ENCODE data around the gene CBFA2T2.

Gene CBFA2T2

GRCh38 chr20:33656010-33656782 is 166.3 kb downstream of the CBFA2T2 start:
- H3K36me3 ChIP-seq (ENCODE audit: insufficient read depth, low read length) = peaks cover 3% of the 10 kb centered on the region; the same call in 1 of the 2 replicates
- no peaks in the 10 kb centered on the region for H3K4me1 ChIP-seq (ENCODE audit: insufficient read depth, low read length)
- no peak overlapping the region for H3K9ac ChIP-seq (ENCODE audit: low read depth, low read length)
- H3K79me2 ChIP-seq (ENCODE audit: insufficient read depth, low read length) = no peaks in the 10 kb centered on the region
- no peak overlapping the region for H3K4me3 ChIP-seq (ENCODE audit: low read depth in 1 of 2, low read length in 2 of 2)
- no peak overlapping the region for H3K4me2 ChIP-seq (ENCODE audit: insufficient read depth, low read length)
- H3K27ac ChIP-seq (ENCODE audit: low read length) = no peak overlapping the region
- H3K9me3 ChIP-seq (ENCODE audit: insufficient read depth, low read length, severe bottlenecking) = no peaks in the 10 kb centered on the region
- H4K20me1 ChIP-seq (ENCODE audit: insufficient read depth, low read length) = no peaks in the 10 kb centered on the region
- DNase-seq = no peak
- no peak overlapping the region for H2AFZ ChIP-seq (ENCODE audit: low read depth, low read length)
- ATAC-seq (ENCODE audit: insufficient read depth, low read depth) = no peak
- TF ChIP-seq EZH2 (IDR thresholded peaks at IDR 0.05; ENCODE audit: borderline replicate concordance, low read depth, low read length, severe bottlenecking) (no peak), CTCF (IDR thresholded peaks at IDR 0.05; ENCODE audit: borderline replicate concordance, extremely low read depth, low read length, poor library complexity, severe bottlenecking) (no peak)
- H3K27me3 ChIP-seq (ENCODE audit: insufficient read depth, low read length, poor library complexity) = no peaks in the 10 kb centered on the region

- Histone ChIP-seq H3K4me3 (ENCODE audit: low read depth in 1 of 2, low read length in 2 of 2) (no peak overlapping the region), H3K4me1 (ENCODE audit: insufficient read depth, low read length) (no peaks in the 10 kb centered on the region), H3K27ac (ENCODE audit: low read length) (no peak overlapping the region), H4K20me1 (ENCODE audit: insufficient read depth, low read length) (no peaks in the 10 kb centered on the region), H3K9ac (ENCODE audit: low read depth, low read length) (no peak overlapping the region), H3K79me2 (ENCODE audit: insufficient read depth, low read length) (no peaks in the 10 kb centered on the region), H3K27me3 (ENCODE audit: insufficient read depth, low read length, poor library complexity) (no peaks in the 10 kb centered on the region), H2AFZ (ENCODE audit: low read depth, low read length) (no peak overlapping the region), H3K9me3 (ENCODE audit: insufficient read depth, low read length, severe bottlenecking) (no peaks in the 10 kb centered on the region), H3K36me3 (ENCODE audit: insufficient read depth, low read length) (peaks cover 3% of the 10 kb centered on the region; the same call in 1 of the 2 replicates), H3K4me2 (ENCODE audit: insufficient read depth, low read length) (no peak overlapping the region)
- no peak for TF ChIP-seq EZH2 (IDR thresholded peaks at IDR 0.05; ENCODE audit: borderline replicate concordance, low read depth, low read length, severe bottlenecking)
- TF ChIP-seq CTCF (IDR thresholded peaks at IDR 0.05; ENCODE audit: borderline replicate concordance, extremely low read depth, low read length, poor library complexity, severe bottlenecking) = no peak
- DNase-seq (no peak), ATAC-seq (ENCODE audit: insufficient read depth, low read depth) (no peak)
Measured at GRCh38 chr20:33656783-33657703, 167.1 kb downstream of the CBFA2T2 start.

GRCh38 chr20:33657704-33658095 is 167.8 kb downstream of the CBFA2T2 start:
- Histone ChIP-seq H3K9me3 (ENCODE audit: insufficient read depth, low read length, severe bottlenecking) (no peaks in the 10 kb centered on the region), H2AFZ (ENCODE audit: low read depth, low read length) (no peak overlapping the region), H3K4me2 (ENCODE audit: insufficient read depth, low read length) (no peak overlapping the region), H3K36me3 (ENCODE audit: insufficient read depth, low read length) (peaks cover 3% of the 10 kb centered on the region; the same call in 1 of the 2 replicates), H4K20me1 (ENCODE audit: insufficient read depth, low read length) (no peaks in the 10 kb centered on the region), H3K9ac (ENCODE audit: low read depth, low read length) (no peak overlapping the region), H3K4me1 (ENCODE audit: insufficient read depth, low read length) (peaks cover 3% of the 10 kb centered on the region), H3K27ac (ENCODE audit: low read length) (no peak overlapping the region), H3K27me3 (ENCODE audit: insufficient read depth, low read length, poor library complexity) (no peaks in the 10 kb centered on the region), H3K4me3 (ENCODE audit: low read depth in 1 of 2, low read length in 2 of 2) (no peak overlapping the region), H3K79me2 (ENCODE audit: insufficient read depth, low read length) (no peaks in the 10 kb centered on the region)
- DNase-seq (no peak), ATAC-seq (ENCODE audit: insufficient read depth, low read depth) (no peak)
- TF ChIP-seq CTCF (IDR thresholded peaks at IDR 0.05; ENCODE audit: borderline replicate concordance, extremely low read depth, low read length, poor library complexity, severe bottlenecking) = no peak
- no peak for TF ChIP-seq EZH2 (IDR thresholded peaks at IDR 0.05; ENCODE audit: borderline replicate concordance, low read depth, low read length, severe bottlenecking)

Measured in DND-41 (cell line).